HG02610 (cell line): ENCODE results near the gene IGF2.

Source experiments
- ATAC-seq: cut with Tn5 transposase; IDR thresholded peaks from one replicate; pipeline ENCODE4 v1.9.1; 2021; ENCODE audit warnings: mild to moderate bottlenecking, moderate library complexity; ENCODE audit not compliant: unreplicated experiment

Gene IGF2

GRCh38 chr11:2105511-2105910 is 33.7 kb downstream of the IGF2 start:
- no peak for ATAC-seq

- ATAC-seq: no peak
Measured at GRCh38 chr11:2104524-2105440, 34.4 kb downstream of the IGF2 start.

- no peak for ATAC-seq
Measured at GRCh38 chr11:2103668-2104523, 35.3 kb downstream of the IGF2 start.

- no peak for ATAC-seq
Measured at GRCh38 chr11:2102883-2103213, 36.3 kb downstream of the IGF2 start.

- ATAC-seq: no peak
Measured at GRCh38 chr11:2102132-2102882, 36.9 kb downstream of the IGF2 start.

GRCh38 chr11:2101171-2101675 is 38.0 kb downstream of the IGF2 start:
- no peak for ATAC-seq

GRCh38 chr11:2100361-2101170 is 38.6 kb downstream of the IGF2 start:
- ATAC-seq: no peak

- no peak for ATAC-seq
Measured at GRCh38 chr11:2099516-2100349, 39.5 kb downstream of the IGF2 start.

- ATAC-seq: no peak
Measured at GRCh38 chr11:2098691-2099515, 40.3 kb downstream of the IGF2 start.

GRCh38 chr11:2097998-2098690 is 41.0 kb downstream of the IGF2 start:
- ATAC-seq: no peak

GRCh38 chr11:2097356-2097997 is 41.7 kb downstream of the IGF2 start:
- ATAC-seq: no peak

- ATAC-seq: no peak
Measured at GRCh38 chr11:2096919-2097301, 42.3 kb downstream of the IGF2 start.

- ATAC-seq: no peak
Measured at GRCh38 chr11:2096011-2096918, 42.9 kb downstream of the IGF2 start.

- no peak for ATAC-seq
Measured at GRCh38 chr11:2095542-2095941, 43.6 kb downstream of the IGF2 start.

- no peak for ATAC-seq
Measured at GRCh38 chr11:2095198-2095520, 44.0 kb downstream of the IGF2 start.

- ATAC-seq: no peak
Measured at GRCh38 chr11:2094354-2095197, 44.6 kb downstream of the IGF2 start.
